Measurements from ENCODE around the gene PTPRJ.
"Not testable (repeated sequence)": the region's sequence is repeated elsewhere in the genome, so short reads cannot be mapped to it uniquely, and the experiment has no call there.

PTPRJ gene

DNA sequence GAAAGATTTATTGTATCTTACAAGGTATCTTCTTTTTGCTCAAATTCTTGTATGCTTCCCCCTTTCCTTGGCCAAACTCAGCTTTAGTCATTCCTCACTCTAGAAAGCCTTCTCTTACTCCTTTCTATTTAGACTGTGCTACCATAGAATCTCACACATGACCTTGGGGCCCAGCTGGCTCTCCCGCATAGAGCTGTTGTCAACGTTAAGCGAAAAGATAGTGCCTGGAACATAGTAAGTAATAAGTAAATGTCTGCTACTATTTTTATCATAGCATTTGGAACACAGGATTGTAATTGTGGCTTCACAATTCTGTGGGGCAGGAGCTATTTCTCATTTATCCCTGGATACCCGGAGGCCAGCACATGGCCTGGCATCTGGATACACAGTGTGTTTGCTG is 197.3 kb downstream of the PTPRJ start:
- H3K4me3 ChIP-seq (ENCODE audit: low read depth, low read length) = no peak overlapping the region
- no peak for DNase-seq (ENCODE audit: low read depth, low spot score)
- in situ Hi-C loops (cut with HindIII; ENCODE audit: low sequenced_read_pairs) = no loop called here
- TF ChIP-seq CTCF (IDR thresholded peaks at IDR 0.05; ENCODE audit: low read depth, low read length) = no peak

GRCh38 chr11:48180627-48181026 is 200.3 kb downstream of the PTPRJ start:
- DNase-seq (ENCODE audit: low read depth, low spot score) = no peak
- in situ Hi-C loops (cut with HindIII; ENCODE audit: low sequenced_read_pairs) = no loop called here
- TF ChIP-seq CTCF (IDR thresholded peaks at IDR 0.05; ENCODE audit: low read depth, low read length) = no peak
- H3K4me3 ChIP-seq (ENCODE audit: low read depth, low read length) = no peak overlapping the region

GRCh38 chr11:48182860-48183526 is 202.6 kb downstream of the PTPRJ start:
- no peak overlapping the region for H3K4me3 ChIP-seq (ENCODE audit: low read depth, low read length)
- DNase-seq (ENCODE audit: low read depth, low spot score) = no peak
- in situ Hi-C loops (cut with HindIII; ENCODE audit: low sequenced_read_pairs) = no loop called here
- no peak for TF ChIP-seq CTCF (IDR thresholded peaks at IDR 0.05; ENCODE audit: low read depth, low read length)

GRCh38 chr11:48184452-48184851 is 204.1 kb downstream of the PTPRJ start:
- no peak for TF ChIP-seq CTCF (IDR thresholded peaks at IDR 0.05; ENCODE audit: low read depth, low read length)
- in situ Hi-C loops (cut with HindIII; ENCODE audit: low sequenced_read_pairs) = no loop called here
- H3K4me3 ChIP-seq (ENCODE audit: low read depth, low read length) = no peak overlapping the region
- DNase-seq (ENCODE audit: low read depth, low spot score) = no peak

DNA sequence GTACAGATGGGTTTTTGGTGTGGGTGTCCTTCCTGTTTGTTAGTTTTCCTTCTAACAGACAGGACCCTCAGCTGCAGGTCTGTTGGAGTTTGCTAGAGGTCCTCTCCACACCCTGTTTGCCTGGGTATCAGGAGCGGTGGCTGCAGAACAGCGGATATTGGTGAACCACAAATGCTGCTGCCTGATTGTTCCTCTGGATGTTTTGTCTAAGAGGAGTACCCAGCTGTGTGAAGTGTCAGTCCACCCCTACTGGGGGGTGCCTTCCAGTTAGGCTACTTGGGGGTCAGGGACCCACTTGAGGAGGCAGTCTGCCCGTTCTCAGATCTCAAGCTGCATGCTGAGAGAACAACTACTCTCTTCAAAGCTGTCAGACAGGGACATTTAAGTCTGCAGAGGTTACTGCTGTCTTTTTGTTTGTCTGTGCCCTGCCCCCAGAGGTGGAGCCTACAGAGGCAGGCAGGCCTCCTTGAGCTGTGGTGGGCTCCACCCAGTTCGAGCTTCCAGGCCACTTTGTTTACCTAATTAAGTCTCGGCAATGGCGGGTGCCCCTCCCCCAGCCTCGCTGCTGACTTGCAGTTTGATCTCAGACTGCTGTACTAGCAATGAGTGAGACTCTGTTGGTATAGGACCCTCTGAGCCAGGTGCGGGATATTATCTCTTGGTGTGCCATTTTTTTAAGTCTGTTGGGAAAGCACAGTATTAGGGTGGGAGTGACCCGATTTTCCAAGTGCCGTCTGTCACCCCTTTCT is 210.7 kb downstream of the PTPRJ start:
- DNase-seq (ENCODE audit: low read depth, low spot score); H3K4me3 ChIP-seq (ENCODE audit: low read depth, low read length); in situ Hi-C loops (cut with HindIII; ENCODE audit: low sequenced_read_pairs): not testable (repeated sequence)

DNA sequence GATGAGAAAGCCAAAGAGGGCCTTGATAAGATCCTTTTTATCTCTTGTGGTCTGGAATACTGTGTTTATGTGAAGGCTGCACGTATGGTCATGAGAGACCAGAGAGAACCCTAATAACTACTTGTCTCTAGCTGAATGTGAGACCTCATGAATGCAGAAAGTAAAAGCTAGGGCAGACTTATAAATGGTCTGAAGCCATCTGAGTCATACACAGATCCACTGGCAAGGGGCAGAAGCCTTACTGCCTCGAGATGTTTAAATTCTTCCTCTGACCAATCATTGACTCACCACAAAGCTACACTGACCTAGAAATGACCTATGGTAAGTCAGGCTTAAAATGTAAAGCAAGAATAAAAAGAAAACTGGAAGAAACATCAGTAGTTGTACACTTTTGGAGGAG is 213.5 kb downstream of the PTPRJ start:
- in situ Hi-C loops (cut with HindIII; ENCODE audit: low sequenced_read_pairs) = no loop called here
- DNase-seq (ENCODE audit: low read depth, low spot score) = peak; percentile 23
- TF ChIP-seq CTCF (IDR thresholded peaks at IDR 0.05; ENCODE audit: low read depth, low read length) = no peak
- no peak overlapping the region for H3K4me3 ChIP-seq (ENCODE audit: low read depth, low read length)

- no peak for TF ChIP-seq CTCF (IDR thresholded peaks at IDR 0.05; ENCODE audit: low read depth, low read length)
- no peak for DNase-seq (ENCODE audit: low read depth, low spot score)
- H3K4me3 ChIP-seq (ENCODE audit: low read depth, low read length) = no peak overlapping the region
- in situ Hi-C loops (cut with HindIII; ENCODE audit: low sequenced_read_pairs) = no loop called here
Measured at GRCh38 chr11:48207881-48208280, 227.5 kb downstream of the PTPRJ start.

All from astrocyte of the spinal cord (primary cell).